Chondrocyte (in vitro differentiated cells): ENCODE measurements around the gene SELPLG. TPM values are rescaled to one million over a fixed set of nuclear protein-coding genes. Genes with fewer than 3 reads are reported as not detected.

Experiments used
- DNase-seq: peaks from one replicate; pipeline ENCODE4 v3.0.0; 2021; ENCODE audit warnings: mixed read lengths, low spot score
- H3K27ac Mint-ChIP-seq: one replicate; pipeline ENCODE4 v1.8.0; 2021; ENCODE audit warnings: mild to moderate bottlenecking, moderate library complexity, mixed read lengths; ENCODE audit not compliant: unreplicated experiment
- H3K27me3 Mint-ChIP-seq: 2 replicates; pipeline ENCODE4 v1.8.0; 2021; ENCODE audit warnings: low read depth, mixed read lengths
- H3K36me3 Mint-ChIP-seq: 2 replicates; pipeline ENCODE4 v1.8.0; 2021; ENCODE audit warnings: low read depth, mixed read lengths
- H3K4me1 Mint-ChIP-seq: 2 replicates; pipeline ENCODE4 v1.8.0; 2021; ENCODE audit warnings: low read depth, mild to moderate bottlenecking, mixed read lengths
- H3K4me3 Mint-ChIP-seq: one replicate; pipeline ENCODE4 v1.8.0; 2021; ENCODE audit warnings: mild to moderate bottlenecking, moderate library complexity, mixed read lengths; ENCODE audit not compliant: unreplicated experiment
- H3K9me3 Mint-ChIP-seq: 2 replicates; pipeline ENCODE4 v1.8.0; 2021; ENCODE audit warnings: low read depth, mixed read lengths
- CTCF ChIP-seq: fragments of 200-600 bp; sonication (generic); IDR thresholded peaks from 2 replicates; pipeline ENCODE4 v1.5.0; 2021; ENCODE audit warnings: antibody characterized with exemption, mild to moderate bottlenecking, moderate library complexity
- total RNA-seq: library from RNA; stranded (reverse); gene quantifications from 3 replicates; pipeline ENCODE4 v1.2.1, GENCODE V29; 2021

Gene SELPLG
- total RNA-seq, 1 donor from 2014 or later = 3.2 TPM

GRCh38 chr12:108604208-108604941 is 29.3 kb downstream of the SELPLG start:
- H3K27ac Mint-ChIP-seq = peak overlapping the region; percentile 10
- H3K36me3 Mint-ChIP-seq = no peaks in the 10 kb centered on the region
- DNase-seq = no peak
- H3K27me3 Mint-ChIP-seq = no peaks in the 10 kb centered on the region
- no peaks in the 10 kb centered on the region for H3K9me3 Mint-ChIP-seq
- peaks cover 21% of the 10 kb centered on the region for H3K4me1 Mint-ChIP-seq
- no peak overlapping the region for H3K4me3 Mint-ChIP-seq
- TF ChIP-seq CTCF = no peak

GRCh38 chr12:108603743-108604142 is 30.0 kb downstream of the SELPLG start:
- H3K27ac Mint-ChIP-seq = peak overlapping the region; percentile 10
- DNase-seq = no peak
- no peak overlapping the region for H3K4me3 Mint-ChIP-seq

GRCh38 chr12:108602976-108603704 is 30.6 kb downstream of the SELPLG start:
- DNase-seq = no peak
- Mint-ChIP-seq H3K27me3 (no peaks in the 10 kb centered on the region), H3K9me3 (no peaks in the 10 kb centered on the region), H3K27ac (no peak overlapping the region), H3K4me1 (peaks cover 19% of the 10 kb centered on the region), H3K4me3 (no peak overlapping the region), H3K36me3 (no peaks in the 10 kb centered on the region)
- no peak for TF ChIP-seq CTCF

More at GRCh38 chr12:108603743-108604142, 30.0 kb downstream of the SELPLG start:
- peaks cover 21% of the 10 kb centered on the region for H3K4me1 Mint-ChIP-seq
- no peaks in the 10 kb centered on the region for H3K27me3 Mint-ChIP-seq
- H3K36me3 Mint-ChIP-seq = no peaks in the 10 kb centered on the region
- H3K9me3 Mint-ChIP-seq = no peaks in the 10 kb centered on the region
- no peak for TF ChIP-seq CTCF

- H3K27ac Mint-ChIP-seq = no peak overlapping the region
- peaks cover 26% of the 10 kb centered on the region for H3K4me1 Mint-ChIP-seq
- no peaks in the 10 kb centered on the region for H3K36me3 Mint-ChIP-seq
- no peak for TF ChIP-seq CTCF
- no peaks in the 10 kb centered on the region for H3K9me3 Mint-ChIP-seq
- H3K4me3 Mint-ChIP-seq = no peak overlapping the region
- H3K27me3 Mint-ChIP-seq = no peaks in the 10 kb centered on the region
- DNase-seq = no peak
Measured at GRCh38 chr12:108602209-108602705, 31.4 kb downstream of the SELPLG start.

GRCh38 chr12:108600702-108601007 is 33.0 kb downstream of the SELPLG start:
- Mint-ChIP-seq H3K27ac (no peak overlapping the region), H3K27me3 (no peaks in the 10 kb centered on the region), H3K4me1 (peaks cover 30% of the 10 kb centered on the region), H3K4me3 (no peak overlapping the region), H3K36me3 (no peaks in the 10 kb centered on the region), H3K9me3 (no peaks in the 10 kb centered on the region)
- no peak for TF ChIP-seq CTCF
- DNase-seq = no peak
